Tibial artery (tissue), 4 donors: ENCODE measurements around the gene BNIP5.

Experiments
- DNase-seq, 2 donors: peaks; one replicate each; pipeline ENCODE4 v3.0.0-alpha.2; 2019
- H3K27ac ChIP-seq, 2 donors: fragments of 200-600 bp; sonication (generic) in 1 of 2; 1 replicate in 1 of 2; 2 replicates in 1 of 2; pipeline ENCODE4 v1.5.1; 2018 to 2019; ENCODE audit warnings: mild to moderate bottlenecking in 1 of 2
- H3K27me3 ChIP-seq, 2 donors: fragments of 200-600 bp; sonication (generic) in 1 of 2; one replicate each; pipeline versions ENCODE4 v1.5.1 to v1.6.0; 2016 to 2019
- H3K36me3 ChIP-seq, 3 donors: fragments of 200-600 bp; sonication (generic) in 2 of 3; one replicate each; pipeline ENCODE4 v1.5.1; 2016 to 2019; ENCODE audit warnings: mild to moderate bottlenecking in 2 of 3
- H3K4me1 ChIP-seq, 4 donors: fragments of 200-600 bp; sonication (generic) in 2 of 4; 1 replicate in 3 of 4; 2 replicates in 1 of 4; pipeline ENCODE4 v1.5.1; 2016 to 2019
- H3K4me3 ChIP-seq, 2 donors: fragments of 200-600 bp; sonication (generic) in 1 of 2; 1 replicate in 1 of 2; 2 replicates in 1 of 2; pipeline ENCODE4 v1.5.1; 2018 to 2019; ENCODE audit warnings: mild to moderate bottlenecking in 2 of 2
- H3K9me3 ChIP-seq, 3 donors: fragments of 200-600 bp; sonication (generic) in 1 of 3; one replicate each; pipeline ENCODE4 v1.5.1; 2016 to 2019
- intact Hi-C: fragments of 100-400 bp; cut with DNase I; formaldehyde crosslinking; loops from one replicate; pipeline ENCODE4 v1.15.0; 2023; ENCODE audit warnings: low total_unique reads
- TF ChIP-seq, protein P1 (sequence below), 2 experiments: fragments of 200-600 bp in 1 of 2; fragments of 450-650 bp in 1 of 2; IDR thresholded peaks; one replicate each; pipeline ENCODE4 v1.5.1; 2017 to 2019; ENCODE audit warnings: antibody characterized with exemption in 2 of 2, mild to moderate bottlenecking in 1 of 2, moderate library complexity in 1 of 2

Gene BNIP5

DNA sequence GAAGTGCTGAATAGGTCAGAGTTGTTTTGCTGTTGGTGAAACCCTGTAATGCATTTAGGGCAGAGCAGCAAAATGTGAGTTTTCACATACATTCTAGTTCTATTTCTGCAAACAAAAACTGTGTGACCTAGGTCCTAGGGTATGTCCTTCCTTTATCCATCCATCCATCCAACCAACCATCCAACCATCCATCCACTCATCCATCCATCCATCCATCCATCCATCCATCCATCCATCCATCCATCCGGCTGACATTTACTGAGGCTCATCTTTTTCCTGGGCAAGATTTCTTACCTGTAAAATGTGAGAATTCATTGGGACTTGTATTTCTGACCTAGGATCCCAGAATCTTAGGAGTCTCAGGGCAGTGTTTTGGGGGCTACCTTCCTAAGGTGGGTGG, 52.3 kb downstream of the BNIP5 start:
- H3K9me3 ChIP-seq: no peaks in the 10 kb centered on the region
- no peaks in the 10 kb centered on the region for H3K4me1 ChIP-seq
- H3K36me3 ChIP-seq: no peaks in the 10 kb centered on the region
- H3K4me3 ChIP-seq: no peak overlapping the region
- no peak for DNase-seq
- TF ChIP-seq, protein P1, sequence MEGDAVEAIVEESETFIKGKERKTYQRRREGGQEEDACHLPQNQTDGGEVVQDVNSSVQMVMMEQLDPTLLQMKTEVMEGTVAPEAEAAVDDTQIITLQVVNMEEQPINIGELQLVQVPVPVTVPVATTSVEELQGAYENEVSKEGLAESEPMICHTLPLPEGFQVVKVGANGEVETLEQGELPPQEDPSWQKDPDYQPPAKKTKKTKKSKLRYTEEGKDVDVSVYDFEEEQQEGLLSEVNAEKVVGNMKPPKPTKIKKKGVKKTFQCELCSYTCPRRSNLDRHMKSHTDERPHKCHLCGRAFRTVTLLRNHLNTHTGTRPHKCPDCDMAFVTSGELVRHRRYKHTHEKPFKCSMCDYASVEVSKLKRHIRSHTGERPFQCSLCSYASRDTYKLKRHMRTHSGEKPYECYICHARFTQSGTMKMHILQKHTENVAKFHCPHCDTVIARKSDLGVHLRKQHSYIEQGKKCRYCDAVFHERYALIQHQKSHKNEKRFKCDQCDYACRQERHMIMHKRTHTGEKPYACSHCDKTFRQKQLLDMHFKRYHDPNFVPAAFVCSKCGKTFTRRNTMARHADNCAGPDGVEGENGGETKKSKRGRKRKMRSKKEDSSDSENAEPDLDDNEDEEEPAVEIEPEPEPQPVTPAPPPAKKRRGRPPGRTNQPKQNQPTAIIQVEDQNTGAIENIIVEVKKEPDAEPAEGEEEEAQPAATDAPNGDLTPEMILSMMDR (IDR thresholded peaks at IDR 0.05): no peak
- H3K27me3 ChIP-seq: peaks cover 0 to 26% of the 10 kb centered on the region in 2 donors
- intact Hi-C loops: no loop called here
- H3K27ac ChIP-seq: no peak overlapping the region

DNA sequence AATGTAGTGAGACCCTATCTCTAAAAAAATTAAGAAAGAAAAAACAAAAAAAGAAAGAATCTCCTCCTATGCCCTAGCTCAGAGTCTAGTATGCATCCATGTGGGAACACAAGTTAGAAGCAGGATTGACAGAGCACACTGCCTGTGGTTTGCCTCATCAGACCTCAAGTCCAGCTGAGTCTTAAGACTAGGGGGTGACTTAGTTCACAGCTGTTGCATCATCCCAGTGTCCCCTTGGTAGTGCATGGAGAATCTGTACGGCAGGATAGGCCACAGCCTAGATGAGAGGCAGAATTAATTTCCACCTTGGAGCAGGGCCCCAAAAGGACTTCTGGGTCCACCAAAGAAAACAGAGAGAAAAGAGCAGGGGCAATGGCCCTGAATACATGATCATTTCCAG, 53.1 kb downstream of the BNIP5 start:
- H3K27ac ChIP-seq: no peak overlapping the region
- intact Hi-C loops: no loop called here
- H3K4me1 ChIP-seq: no peaks in the 10 kb centered on the region
- H3K27me3 ChIP-seq: peaks cover 0 to 26% of the 10 kb centered on the region in 2 donors
- TF ChIP-seq, protein P1 (IDR thresholded peaks at IDR 0.05): no peak
- H3K4me3 ChIP-seq: no peak overlapping the region
- H3K36me3 ChIP-seq: no peaks in the 10 kb centered on the region
- no peaks in the 10 kb centered on the region for H3K9me3 ChIP-seq
- DNase-seq: no peak

DNA sequence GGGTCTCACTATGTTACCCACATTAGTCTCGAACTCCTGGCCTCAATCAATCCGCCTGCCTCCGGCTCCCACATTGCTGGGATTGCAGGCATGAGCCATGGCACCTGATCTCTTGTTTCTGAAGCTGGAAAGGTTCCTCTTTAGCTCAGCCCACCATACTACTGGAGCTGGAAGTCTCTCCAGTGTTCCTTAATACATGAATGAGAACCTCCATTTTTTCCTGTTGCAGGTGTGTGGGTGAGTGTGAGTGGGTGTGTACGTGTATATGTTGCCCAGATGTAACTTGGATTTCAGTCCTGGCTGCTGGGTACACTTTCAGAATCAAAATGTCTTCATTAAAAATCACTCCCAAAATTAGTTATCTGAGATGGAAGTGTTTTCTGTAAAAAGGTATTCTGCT, 55.7 kb downstream of the BNIP5 start:
- intact Hi-C loops: no loop called here
- TF ChIP-seq, protein P1 (IDR thresholded peaks at IDR 0.05): no peak

DNA sequence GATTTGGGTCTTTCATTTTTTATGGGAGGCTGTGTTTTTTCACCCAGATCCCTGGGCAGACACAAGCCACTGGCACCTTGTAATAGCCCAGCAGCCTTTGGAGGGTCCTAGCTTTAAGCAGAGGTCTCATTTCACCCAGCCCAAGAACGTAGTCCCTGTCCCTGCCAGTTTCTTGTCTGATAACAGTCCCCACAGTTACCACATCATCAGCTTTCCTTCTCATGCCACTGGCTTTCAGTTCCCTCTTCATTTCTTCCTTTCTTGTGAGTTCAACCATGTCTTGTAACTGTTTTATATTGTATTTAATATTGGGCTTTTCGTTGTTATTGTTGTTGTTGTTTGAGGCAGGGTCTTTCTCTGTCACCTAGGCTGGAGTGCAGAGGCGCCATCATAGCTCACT, 56.2 kb downstream of the BNIP5 start:
- no peak for DNase-seq
- Histone ChIP-seq H3K9me3 (no peaks in the 10 kb centered on the region), H3K27me3 (peaks cover 0 to 20% of the 10 kb centered on the region in 2 donors), H3K4me3 (no peak overlapping the region), H3K36me3 (no peaks in the 10 kb centered on the region), H3K4me1 (no peaks in the 10 kb centered on the region), H3K27ac (no peak overlapping the region)
- TF ChIP-seq, protein P1 (IDR thresholded peaks at IDR 0.05): no peak
- intact Hi-C loops: no loop called here

More for the DNA sequence above, 55.7 kb downstream of the BNIP5 start:
- no peak overlapping the region for H3K4me3 ChIP-seq
- H3K9me3 ChIP-seq: no peaks in the 10 kb centered on the region
- H3K27me3 ChIP-seq: peaks cover 0 to 25% of the 10 kb centered on the region in 2 donors
- no peaks in the 10 kb centered on the region for H3K4me1 ChIP-seq
- no peak overlapping the region for H3K27ac ChIP-seq
- no peaks in the 10 kb centered on the region for H3K36me3 ChIP-seq
- no peak for DNase-seq

DNA sequence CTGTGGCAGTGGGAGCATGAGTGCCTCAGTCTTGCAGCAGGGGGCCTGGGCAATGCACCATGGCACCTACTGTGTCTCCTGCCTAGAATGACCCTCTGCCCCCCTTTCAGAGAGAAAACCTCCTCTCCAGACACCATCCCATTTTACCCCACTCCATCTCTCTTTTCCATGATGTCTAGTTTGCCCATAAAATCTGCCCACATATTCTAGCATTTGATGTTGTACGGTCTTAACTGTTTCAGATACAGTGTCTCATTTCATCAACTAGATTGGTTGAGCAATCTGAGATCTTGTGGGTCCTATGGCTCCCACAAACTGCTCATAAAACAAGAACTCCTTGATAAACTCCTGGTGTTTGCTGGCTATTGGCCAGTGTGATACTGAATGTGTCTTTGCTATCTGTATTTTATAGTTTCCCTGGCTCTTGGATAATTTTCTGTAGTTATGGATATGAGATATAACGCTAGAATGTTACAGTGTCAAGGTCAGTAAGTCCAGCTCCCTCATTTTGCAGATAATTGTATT, 58.7 kb downstream of the BNIP5 start:
- H3K36me3 ChIP-seq: no peaks in the 10 kb centered on the region
- TF ChIP-seq, protein P1 (IDR thresholded peaks at IDR 0.05): no peak
- H3K27me3 ChIP-seq: peaks cover 0 to 6% of the 10 kb centered on the region in 2 donors
- no peak overlapping the region for H3K4me3 ChIP-seq
- intact Hi-C loops: no loop called here
- no peaks in the 10 kb centered on the region for H3K4me1 ChIP-seq
- no peaks in the 10 kb centered on the region for H3K9me3 ChIP-seq
- DNase-seq: no peak
- H3K27ac ChIP-seq: no peak overlapping the region
